A673 (cell line): Measurements from ENCODE around the gene EHMT1.

Experiments used
- EZH2 ChIP-seq: fragments of 200-600 bp; sonication (generic); IDR thresholded peaks from 2 replicates; pipeline ENCODE4 v1.6.1; 2017; ENCODE audit warnings: borderline replicate concordance, low read depth, mild to moderate bottlenecking, mixed read lengths, antibody characterized with exemption, low read length; ENCODE audit not compliant: poor library complexity, severe bottlenecking
- TF ChIP-seq, protein P1 (sequence below): fragments of 300-800, 200-600 bp; sonication (generic); conservative IDR thresholded peaks from 2 replicates; pipeline ENCODE4 v1.5.1; 2017; ENCODE audit warnings: low read depth, mild to moderate bottlenecking, antibody characterized with exemption, low read length, moderate library complexity, mixed read lengths

DNA sequence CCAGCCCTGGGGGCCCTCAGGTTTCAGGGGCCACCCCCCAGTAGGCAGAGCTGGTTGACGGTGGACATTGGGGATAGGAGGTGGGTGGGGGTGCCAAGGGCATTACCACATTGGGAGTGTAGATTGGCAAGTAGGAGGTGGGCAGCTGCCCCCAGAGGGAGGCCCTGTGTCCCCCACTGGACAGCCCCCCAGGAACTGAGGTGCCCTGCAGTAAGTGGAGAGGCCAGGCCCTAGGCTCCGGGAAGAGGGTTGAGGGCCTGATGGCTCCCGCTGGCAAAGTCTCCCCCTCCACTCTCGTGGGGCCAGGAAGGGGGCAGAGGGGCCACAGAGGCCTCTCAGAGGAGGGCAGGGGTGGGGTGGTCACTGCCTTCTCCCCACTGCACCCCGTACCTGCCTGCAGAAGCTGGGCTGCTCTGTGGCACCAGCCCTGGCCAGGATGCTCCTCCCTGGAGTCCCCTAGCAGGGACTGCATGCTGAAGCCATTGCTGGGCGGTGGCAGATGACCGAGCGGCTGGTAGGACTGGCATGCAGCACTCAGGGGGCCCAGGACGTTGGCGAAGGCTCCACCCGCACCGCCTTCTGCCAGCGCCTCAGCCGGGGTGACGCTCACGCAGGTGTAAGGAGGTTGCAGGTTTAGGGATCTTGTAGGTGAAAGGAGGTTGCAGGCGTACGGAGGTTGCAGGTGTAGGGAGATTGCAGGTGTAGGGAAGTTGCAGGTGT lies 169.1 kb downstream of the EHMT1 start:
- TF ChIP-seq, protein P1, sequence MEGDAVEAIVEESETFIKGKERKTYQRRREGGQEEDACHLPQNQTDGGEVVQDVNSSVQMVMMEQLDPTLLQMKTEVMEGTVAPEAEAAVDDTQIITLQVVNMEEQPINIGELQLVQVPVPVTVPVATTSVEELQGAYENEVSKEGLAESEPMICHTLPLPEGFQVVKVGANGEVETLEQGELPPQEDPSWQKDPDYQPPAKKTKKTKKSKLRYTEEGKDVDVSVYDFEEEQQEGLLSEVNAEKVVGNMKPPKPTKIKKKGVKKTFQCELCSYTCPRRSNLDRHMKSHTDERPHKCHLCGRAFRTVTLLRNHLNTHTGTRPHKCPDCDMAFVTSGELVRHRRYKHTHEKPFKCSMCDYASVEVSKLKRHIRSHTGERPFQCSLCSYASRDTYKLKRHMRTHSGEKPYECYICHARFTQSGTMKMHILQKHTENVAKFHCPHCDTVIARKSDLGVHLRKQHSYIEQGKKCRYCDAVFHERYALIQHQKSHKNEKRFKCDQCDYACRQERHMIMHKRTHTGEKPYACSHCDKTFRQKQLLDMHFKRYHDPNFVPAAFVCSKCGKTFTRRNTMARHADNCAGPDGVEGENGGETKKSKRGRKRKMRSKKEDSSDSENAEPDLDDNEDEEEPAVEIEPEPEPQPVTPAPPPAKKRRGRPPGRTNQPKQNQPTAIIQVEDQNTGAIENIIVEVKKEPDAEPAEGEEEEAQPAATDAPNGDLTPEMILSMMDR: no peak
- no peak for TF ChIP-seq EZH2
